Measurements from ENCODE around the gene VPS51.

- TF ChIP-seq YY1 (IDR thresholded peaks at IDR 0.05; ENCODE audit: insufficient read depth, insufficient read length) = no peak
- TF ChIP-seq SUZ12 (IDR thresholded peaks at IDR 0.05; ENCODE audit: extremely low read depth, insufficient read depth, insufficient read length) = no peak
- TF ChIP-seq ZNF274 (IDR thresholded peaks at IDR 0.05; ENCODE audit: low read depth, low read length) = no peak
Observed at GRCh38 chr11:65096926-65097325, 912 bp downstream of the VPS51 start.

Measured in NT2/D1 (cell line).